SK-N-MC (cell line): ENCODE data around the gene INSR.

Source experiments
- EZH2 ChIP-seq: fragments of 200-600 bp; sonication (generic); IDR thresholded peaks from one replicate; pipeline ENCODE4 v1.6.1; 2017; ENCODE audit warnings: antibody characterized with exemption
- POLR2AphosphoS5 ChIP-seq: IDR thresholded peaks from 2 replicates; pipeline ENCODE4 v1.6.1; 2012; ENCODE audit warnings: mild to moderate bottlenecking, low read depth, low read length, borderline replicate concordance

DNA sequence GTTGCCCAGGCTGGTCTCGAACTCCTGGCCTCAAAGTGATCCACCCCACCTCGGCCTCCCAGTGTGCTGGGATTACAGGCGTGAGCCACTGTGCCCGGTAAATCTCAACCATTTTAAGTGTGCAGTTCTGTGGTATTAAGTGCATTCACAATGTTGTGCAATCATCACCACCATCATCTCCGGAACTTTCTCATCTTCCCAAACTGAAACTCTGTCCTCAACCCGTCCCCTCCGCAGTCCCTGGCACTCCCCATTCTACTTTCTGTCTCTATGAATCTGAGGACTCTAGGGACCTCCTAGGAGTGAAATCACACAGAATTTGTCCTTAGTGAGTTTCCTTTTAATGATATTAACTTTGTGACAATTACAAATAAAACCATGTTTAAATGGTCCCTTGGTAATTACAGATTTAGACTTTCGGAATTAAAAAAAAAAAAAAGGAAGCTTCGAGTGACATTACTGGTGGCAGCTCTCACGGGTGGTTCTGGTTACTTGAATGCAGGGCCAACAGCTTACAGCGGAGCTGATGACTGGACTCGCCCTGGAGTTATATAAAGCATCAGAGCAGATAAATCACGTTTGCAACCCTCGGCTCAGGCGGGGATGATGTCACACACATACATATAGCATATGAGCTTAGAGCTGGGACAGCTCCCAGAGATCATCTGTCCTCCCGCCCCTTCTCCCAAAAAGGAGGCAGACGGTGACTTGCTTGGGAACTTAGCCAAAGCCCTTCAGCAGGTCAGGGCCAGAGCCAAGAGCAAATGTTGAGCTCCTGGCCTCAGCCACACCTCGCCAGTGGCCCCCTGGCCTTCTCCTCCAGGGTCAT is 134.9 kb downstream of the INSR start:
- TF ChIP-seq POLR2AphosphoS5 (no peak), EZH2 (no peak)
